ENCODE measurements around the gene SAP130.

SAP130 gene

GRCh38 chr2:127996160-127996559 lies 31.7 kb downstream of the SAP130 start:
- H3K4me3 ChIP-seq (ENCODE audit: low read length): no peak overlapping the region

GRCh38 chr2:127995725-127996124 lies 32.1 kb downstream of the SAP130 start:
- no peak for TF ChIP-seq ZNF274 (IDR thresholded peaks at IDR 0.05; ENCODE audit: low read depth, low read length)
- H3K4me3 ChIP-seq (ENCODE audit: low read length): no peak overlapping the region

More at GRCh38 chr2:127996160-127996559, 31.7 kb downstream of the SAP130 start:
- TF ChIP-seq ZNF274 (IDR thresholded peaks at IDR 0.05; ENCODE audit: low read depth, low read length): no peak

GRCh38 chr2:127993659-127994058 lies 34.2 kb downstream of the SAP130 start:
- H3K4me3 ChIP-seq (ENCODE audit: low read length): no peak overlapping the region
- no peak for TF ChIP-seq ZNF274 (IDR thresholded peaks at IDR 0.05; ENCODE audit: low read depth, low read length)

GRCh38 chr2:127991742-127992141 lies 36.1 kb downstream of the SAP130 start:
- TF ChIP-seq ZNF274 (IDR thresholded peaks at IDR 0.05; ENCODE audit: low read depth, low read length): no peak
- H3K4me3 ChIP-seq (ENCODE audit: low read length): no peak overlapping the region

- no peak for TF ChIP-seq ZNF274 (IDR thresholded peaks at IDR 0.05; ENCODE audit: low read depth, low read length)
- no peak overlapping the region for H3K4me3 ChIP-seq (ENCODE audit: low read length)
These were observed 41.2 kb downstream of the SAP130 start for GRCh38 chr2:127986548-127987079.

GRCh38 chr2:127985735-127986134 lies 42.1 kb downstream of the SAP130 start:
- no peak for TF ChIP-seq ZNF274 (IDR thresholded peaks at IDR 0.05; ENCODE audit: low read depth, low read length)
- no peak overlapping the region for H3K4me3 ChIP-seq (ENCODE audit: low read length)

GRCh38 chr2:127985026-127985734 lies 42.7 kb downstream of the SAP130 start:
- H3K4me3 ChIP-seq (ENCODE audit: low read length): no peak overlapping the region
- TF ChIP-seq ZNF274 (IDR thresholded peaks at IDR 0.05; ENCODE audit: low read depth, low read length): no peak

- no peak overlapping the region for H3K4me3 ChIP-seq (ENCODE audit: low read length)
- no peak for TF ChIP-seq ZNF274 (IDR thresholded peaks at IDR 0.05; ENCODE audit: low read depth, low read length)
These were observed 43.3 kb downstream of the SAP130 start for GRCh38 chr2:127984551-127984950.

GRCh38 chr2:127969446-127969845 lies 58.4 kb downstream of the SAP130 start:
- TF ChIP-seq ZNF274 (IDR thresholded peaks at IDR 0.05; ENCODE audit: low read depth, low read length): no peak

GRCh38 chr2:127968610-127969339 lies 59.1 kb downstream of the SAP130 start:
- no peak for TF ChIP-seq ZNF274 (IDR thresholded peaks at IDR 0.05; ENCODE audit: low read depth, low read length)
- no peak overlapping the region for H3K4me3 ChIP-seq (ENCODE audit: low read length)

More at GRCh38 chr2:127969446-127969845, 58.4 kb downstream of the SAP130 start:
- H3K4me3 ChIP-seq (ENCODE audit: low read length): no peak overlapping the region

- TF ChIP-seq ZNF274 (IDR thresholded peaks at IDR 0.05; ENCODE audit: low read depth, low read length): no peak
- H3K4me3 ChIP-seq (ENCODE audit: low read length): no peak overlapping the region
These were observed 66.1 kb downstream of the SAP130 start for GRCh38 chr2:127961729-127962128.

GRCh38 chr2:127957240-127957639 lies 70.6 kb downstream of the SAP130 start:
- no peak overlapping the region for H3K4me3 ChIP-seq (ENCODE audit: low read length)
- TF ChIP-seq ZNF274 (IDR thresholded peaks at IDR 0.05; ENCODE audit: low read depth, low read length): no peak

GRCh38 chr2:127954857-127955256 lies 73.0 kb downstream of the SAP130 start:
- no peak for TF ChIP-seq ZNF274 (IDR thresholded peaks at IDR 0.05; ENCODE audit: low read depth, low read length)
- no peak overlapping the region for H3K4me3 ChIP-seq (ENCODE audit: low read length)

GRCh38 chr2:127953849-127954248 lies 74.0 kb downstream of the SAP130 start:
- no peak overlapping the region for H3K4me3 ChIP-seq (ENCODE audit: low read length)
- TF ChIP-seq ZNF274 (IDR thresholded peaks at IDR 0.05; ENCODE audit: low read depth, low read length): no peak
